IMR-90 (cell line): Measurements from ENCODE around the gene CSRP2. TPM values are rescaled to one million over a fixed set of nuclear protein-coding genes. Genes with fewer than 3 reads are reported as not detected.

Experiments used
- ATAC-seq: fragments of 200-7000 bp; cut with Tn5 transposase; 2 replicates; pipeline ENCODE4 v1.9.1; 2020; ENCODE audit warnings: low read depth, mild to moderate bottlenecking, moderate library complexity
- BruUV-seq: library from RNA; stranded (reverse); fragments of 400-500 nt; replicated peaks from 2 replicates; lab custom pipeline; 2021; lab: Mats Ljungman, UMichigan
- CTCF ChIA-PET: fragments of 300-600 bp; formaldehyde crosslinking; extraction: SDS; loops from one replicate; lab custom pipeline; 2021; ENCODE audit warnings: antibody characterized with exemption; lab: Yijun Ruan, JAX
- POLR2A ChIA-PET: fragments of 300-600 bp; sonication (Branson Sonifier 250); formaldehyde crosslinking; loops from one replicate; lab custom pipeline; 2022; ENCODE audit warnings: antibody characterized with exemption; ENCODE audit not compliant: unreplicated experiment; lab: Charles Lee
- DNase-seq: peaks from one replicate; pipeline ENCODE4 v3.0.0; 2013
- H2AFZ ChIP-seq: replicated peaks from 2 replicates; pipeline ENCODE3; 2013; ENCODE audit warnings: low read length, mild to moderate bottlenecking; ENCODE audit not compliant: poor library complexity
- H2AK5ac ChIP-seq: 2 replicates; pipeline ENCODE4 v1.6.1; 2013; ENCODE audit warnings: low read depth, low read length, inconsistent platforms
- H2AK9ac ChIP-seq: replicated peaks from 2 replicates; pipeline ENCODE3; 2013; ENCODE audit warnings: mild to moderate bottlenecking, low read depth, low read length, moderate library complexity; ENCODE audit not compliant: poor library complexity
- H2BK120ac ChIP-seq: 2 replicates; pipeline ENCODE4 v1.6.1; 2013; ENCODE audit warnings: low read depth, low read length, inconsistent platforms
- H2BK15ac ChIP-seq: 3 replicates; pipeline ENCODE4 v1.6.1; 2013; ENCODE audit warnings: low read depth, low read length, inconsistent platforms
- H2BK20ac ChIP-seq: 2 replicates; pipeline ENCODE4 v1.6.1; 2013; ENCODE audit warnings: low read depth, mild to moderate bottlenecking, inconsistent platforms, low read length, moderate library complexity
- H2BK5ac ChIP-seq: 2 replicates; pipeline ENCODE4 v1.6.1; 2013; ENCODE audit warnings: mild to moderate bottlenecking, low read depth, low read length, inconsistent platforms; ENCODE audit not compliant: poor library complexity, severe bottlenecking
- H3K14ac ChIP-seq: replicated peaks from 2 replicates; pipeline ENCODE4 v1.6.1; 2013; ENCODE audit warnings: low read depth, low read length, inconsistent platforms
- H3K18ac ChIP-seq: 2 replicates; pipeline ENCODE4 v1.6.1; 2013; ENCODE audit warnings: low read depth, low read length, control low read depth
- H3K23ac ChIP-seq: 2 replicates; pipeline ENCODE4 v1.6.1; 2013; ENCODE audit warnings: low read depth, low read length, inconsistent platforms
- H3K27ac ChIP-seq: 2 replicates; pipeline ENCODE4 v1.5.1; 2013; ENCODE audit warnings: mild to moderate bottlenecking, control low read depth, low read length; ENCODE audit not compliant: insufficient read depth
- H3K27me3 ChIP-seq: 2 replicates; pipeline ENCODE4 v1.6.1; 2013; ENCODE audit warnings: low read length; ENCODE audit not compliant: control insufficient read depth, insufficient read depth
- H3K36me3 ChIP-seq: 2 replicates; pipeline ENCODE4 v1.6.1; 2013; ENCODE audit warnings: low read length, mixed read lengths; ENCODE audit not compliant: control insufficient read depth, insufficient read depth
- H3K4ac ChIP-seq: 2 replicates; pipeline ENCODE4 v1.6.1; 2013; ENCODE audit warnings: low read depth, low read length, inconsistent platforms
- H3K4me1 ChIP-seq: 2 replicates; pipeline ENCODE4 v1.6.1; 2013; ENCODE audit warnings: low read length, mixed read lengths; ENCODE audit not compliant: control insufficient read depth, insufficient read depth
- H3K4me2 ChIP-seq: 2 replicates; pipeline ENCODE4 v1.6.1; 2013; ENCODE audit warnings: low read depth, mild to moderate bottlenecking, control low read depth, low read length, moderate library complexity
- H3K4me3 ChIP-seq: 2 replicates; pipeline ENCODE4 v1.5.1; 2013; ENCODE audit warnings: low read depth, mild to moderate bottlenecking, control low read depth, low read length, moderate library complexity; ENCODE audit not compliant: insufficient read depth
- H3K56ac ChIP-seq: 2 replicates; pipeline ENCODE4 v1.6.1; 2013; ENCODE audit warnings: low read length, inconsistent platforms; ENCODE audit not compliant: insufficient read depth; ENCODE audit errors: extremely low read depth
- H3K79me1 ChIP-seq, 2 experiments: 2 replicates each; pipeline ENCODE4 v1.6.1; 2013; ENCODE audit warnings: low read length in 2 of 2, inconsistent platforms in 1 of 2, low read depth in 1 of 2
- H3K9ac ChIP-seq: 2 replicates; pipeline ENCODE4 v1.6.1; 2013; ENCODE audit warnings: low read depth, low read length, control low read depth
- H3K9me1 ChIP-seq: 2 replicates; pipeline ENCODE4 v1.6.1; 2013; ENCODE audit warnings: low read length, inconsistent platforms; ENCODE audit not compliant: insufficient read depth
- H3K9me3 ChIP-seq: 2 replicates; pipeline ENCODE4 v1.6.1; 2013; ENCODE audit warnings: low read length; ENCODE audit not compliant: control insufficient read depth, insufficient read depth
- H4K20me1 ChIP-seq: 2 replicates; pipeline ENCODE4 v1.6.1; 2013; ENCODE audit warnings: low read length, inconsistent platforms; ENCODE audit not compliant: insufficient read depth
- H4K5ac ChIP-seq: 2 replicates; pipeline ENCODE4 v1.6.1; 2013; ENCODE audit warnings: mild to moderate bottlenecking, low read depth, low read length, control low read depth
- H4K8ac ChIP-seq, 2 experiments: 2 replicates each; pipeline ENCODE4 v1.6.1; 2013; ENCODE audit warnings: low read depth in 2 of 2, low read length in 2 of 2, control low read depth in 1 of 2, inconsistent platforms in 1 of 2
- H4K91ac ChIP-seq: 2 replicates; pipeline ENCODE4 v1.6.1; 2013; ENCODE audit warnings: low read depth, low read length, inconsistent platforms; ENCODE audit not compliant: insufficient read depth
- BHLHE40 ChIP-seq: fragments of 150-350 bp; IDR thresholded peaks from 2 replicates; pipeline ENCODE4 v1.6.1; 2016; ENCODE audit warnings: mild to moderate bottlenecking, low read depth, low read length
- CEBPB ChIP-seq: IDR thresholded peaks from 2 replicates; pipeline ENCODE4 v1.6.1; 2012; ENCODE audit warnings: low read depth, low read length, improper control_type of control experiment
- whole genome bisulfite sequencing, 2 experiments: methylation state at CpG; one replicate each; pipeline versions ENCODE4 v1.1.5 to v1.1.7; 2013; ENCODE audit warnings: missing lambda C conversion rate in 2 of 2; ENCODE audit not compliant: insufficient read length in 1 of 2; ENCODE audit errors: extremely low coverage in 2 of 2; 5-methylcytosine and 5-hydroxymethylcytosine counted together
- dilution Hi-C: fragments of 300-500 bp; cut with HindIII; formaldehyde crosslinking; loops from one replicate; pipeline ENCODE4 v1.14.3; 2018; ENCODE audit warnings: low sequenced_read_pairs; ENCODE audit not compliant: unreplicated experiment
- in situ Hi-C: fragments of 300-500 bp; cut with MboI; formaldehyde crosslinking; loops from 3 replicates; pipeline ENCODE4 v1.14.3; 2019; ENCODE audit warnings: low sequenced_read_pairs, inconsistent platforms, mixed read lengths
- intact Hi-C: fragments of 100-400 bp; cut with micrococcal nuclease; formaldehyde crosslinking; loops from 2 replicates; pipeline ENCODE4 v1.10.0; 2022
- polyA plus RNA-seq, 3 experiments: library from polyadenylated mRNA; depleted of rRNA; stranded (reverse); fragments of >200 nt; gene quantifications; 2 replicates each; pipeline ENCODE4 v1.2.3, GENCODE V29; 2012; ENCODE audit warnings: low replicate concordance in 1 of 3
- total RNA-seq: library from RNA; depleted of rRNA; stranded (reverse); fragments of >200 nt; gene quantifications from 2 replicates; pipeline ENCODE4 v1.2.3, GENCODE V29; 2012

The CSRP2 gene
- total and polyA plus RNA-seq, 2 of the 4 experiments (the other 2 are of a cell fraction) = 156 to 179 TPM

DNA sequence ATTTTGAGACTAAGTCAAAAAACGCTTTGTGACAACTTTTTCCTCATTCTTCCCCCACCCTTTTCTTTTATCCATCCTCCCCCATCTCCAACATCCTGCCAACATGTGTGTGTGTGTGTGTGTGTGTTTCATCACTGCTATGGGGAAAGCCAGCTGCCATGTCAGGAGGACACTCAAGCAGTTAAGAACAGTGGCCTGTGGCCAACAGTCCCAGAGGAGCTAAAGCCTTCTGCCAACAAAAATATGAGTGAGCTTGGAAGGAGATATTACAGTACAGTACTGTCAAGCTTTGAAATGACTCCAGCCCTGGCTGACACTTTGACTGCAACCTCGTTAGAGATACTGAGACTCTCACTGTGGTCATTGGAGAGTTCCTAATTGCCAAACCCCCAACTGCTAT, 5.0 kb upstream of the CSRP2 start:
- dilution Hi-C loops = no loop called here
- POLR2A ChIA-PET = no interaction called here

More for the DNA sequence above, 5.0 kb upstream of the CSRP2 start:
- TF ChIP-seq CEBPB (0 out of 2 replicates have a peak, but pooled peaks have one; percentile 8), BHLHE40 (no peak)
- H3K79me1 ChIP-seq = no peaks in the 10 kb centered on the region
- H4K20me1 ChIP-seq = no peaks in the 10 kb centered on the region
- CTCF ChIA-PET = interaction anchor here (1.0 kb wide), 1 partner anchor 45 kb away, joined by 3 read pairs; no protein-coding TSS in a partner anchor
- no peak overlapping the region; the same call in 1 of the 2 replicates for H3K27ac ChIP-seq
- no peak overlapping the region for H3K4me2 ChIP-seq
- peak overlapping the region; percentile 50; the same call in 1 of the 2 replicates for H2AK5ac ChIP-seq
- BruUV-seq = no TSS peak
- intact Hi-C loops = loop anchor here (5.0 kb wide), 1 partner anchor 33 kb away; no protein-coding TSS in a partner anchor
- no peak overlapping the region for H2BK20ac ChIP-seq
- ATAC-seq = no peak
- H3K23ac ChIP-seq = no peak overlapping the region
- peaks cover 2% of the 10 kb centered on the region for H3K9me3 ChIP-seq
- DNase-seq = peak; percentile 59
- no peak overlapping the region for H4K91ac ChIP-seq
- no peaks in the 10 kb centered on the region for H3K27me3 ChIP-seq
- peak overlapping the region; percentile 49 for H3K14ac ChIP-seq
- peak overlapping the region; percentile 29 for H2AFZ ChIP-seq
- no peak overlapping the region for H2AK9ac ChIP-seq
- no peak overlapping the region; a peak in 1 of 4 replicates for H4K8ac ChIP-seq
- no peak overlapping the region for H3K4me3 ChIP-seq
- peak overlapping the region; percentile 46; the same call in 1 of the 2 replicates for H3K4ac ChIP-seq
- in situ Hi-C loops = no loop called here
- peak overlapping the region; percentile 45 for H2BK120ac ChIP-seq
- H3K18ac ChIP-seq = peak overlapping the region; percentile 3; the same call in 1 of the 2 replicates
- H4K5ac ChIP-seq = no peak overlapping the region
- H3K9ac ChIP-seq = no peak overlapping the region
- H3K36me3 ChIP-seq = no peaks in the 10 kb centered on the region
- peak overlapping the region; percentile 65; the same call in 2 of the 3 replicates for H2BK15ac ChIP-seq
- H3K9me1 ChIP-seq = peaks cover 7% of the 10 kb centered on the region
- peak overlapping the region; percentile 24 for H2BK5ac ChIP-seq
- WGBS, 2 experiments = no CpG with 5 or more reads among the region's 2 CpGs
- H3K56ac ChIP-seq = no peak overlapping the region
- peaks cover 11% of the 10 kb centered on the region for H3K4me1 ChIP-seq
